Measurements from ENCODE around the gene GDPGP1.

GRCh38 chr15:90227816-90228772 lies 5.9 kb upstream of the GDPGP1 start:
- TF ChIP-seq CTCF (IDR thresholded peaks at IDR 0.05; ENCODE audit: low read depth, low read length, missing input control) (no peak), NR2F2 (IDR thresholded peaks at IDR 0.05) (no peak), RAD21 (IDR thresholded peaks at IDR 0.05) (no peak), FOXA2 (IDR thresholded peaks at IDR 0.05) (no peak), REST (IDR thresholded peaks at IDR 0.05) (no peak), ATF3 (IDR thresholded peaks at IDR 0.05) (no peak), YY1 (IDR thresholded peaks at IDR 0.05) (no peak), FOXA1 (IDR thresholded peaks at IDR 0.05) (no peak)
- TF ChIP-seq, protein P1, sequence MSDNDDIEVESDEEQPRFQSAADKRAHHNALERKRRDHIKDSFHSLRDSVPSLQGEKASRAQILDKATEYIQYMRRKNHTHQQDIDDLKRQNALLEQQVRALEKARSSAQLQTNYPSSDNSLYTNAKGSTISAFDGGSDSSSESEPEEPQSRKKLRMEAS (IDR thresholded peaks at IDR 0.05) = no peak
